ENCODE results near the gene SLC51B. TPM values are rescaled to one million over a fixed set of nuclear protein-coding genes. Genes with fewer than 3 reads are reported as not detected.

SLC51B gene
- total and polyA plus RNA-seq, 9 of the 15 experiments (the other 6 are each of a cell fraction or from before 2014, with no cell fraction given) = not detected

- Histone ChIP-seq H3K9ac (ENCODE audit: insufficient read depth in 1 of 2, low read depth in 2 of 2, low read length in 2 of 2) (no peak overlapping the region), H3K27ac (ENCODE audit: extremely low read depth, low read depth, low read length) (no peak overlapping the region), H2AFZ (ENCODE audit: low read depth, low read length) (no peak overlapping the region), H3K9me1 (ENCODE audit: control insufficient read depth, insufficient read depth, low read length) (peaks cover 3% of the 10 kb centered on the region), H3K4me2 (ENCODE audit: insufficient read depth, low read length) (no peak overlapping the region), H3K79me2 (ENCODE audit: control insufficient read depth, insufficient read depth, low read length) (no peaks in the 10 kb centered on the region), H3K9me3 (replicated peaks; ENCODE audit: control insufficient read depth, insufficient read depth, low read depth, low read length) (no peaks in the 10 kb centered on the region), H3K36me3 (ENCODE audit: control insufficient read depth, insufficient read depth, low read length) (peaks cover 21% of the 10 kb centered on the region; the same call in 2 of the 3 replicates), H3K4me3 (no peak overlapping the region), H4K20me1 (replicated peaks; ENCODE audit: control insufficient read depth, insufficient read depth, low read length) (no peaks in the 10 kb centered on the region), H3K27me3 (ENCODE audit: control insufficient read depth in 2 of 2, insufficient read depth in 2 of 2, low read length in 2 of 2) (no peaks in the 10 kb centered on the region), H3K4me1 (replicated peaks in 1 of 2; ENCODE audit: control insufficient read depth in 2 of 2, insufficient read depth in 2 of 2, low read length in 2 of 2) (no peaks in the 10 kb centered on the region)
- WGBS (ENCODE audit: insufficient coverage, low coverage, missing lambda C conversion rate) = 59% methylated on average over 6 of the region's 7 CpGs
- intact Hi-C loops (cut with micrococcal nuclease) = loop anchor here (5.0 kb wide), 1 partner anchor 68 kb away; no protein-coding TSS in a partner anchor
- ChIA-PET CTCF (ENCODE audit: low intra/inter-chr PET ratio) (interaction anchor here (1.0 kb wide), 1 partner anchor 46 kb away, joined by 3 read pairs; no protein-coding TSS in a partner anchor), POLR2A (no interaction called here)
- in situ Hi-C loops (cut with MboI) = no loop called here
- DNase-seq (ENCODE audit: extremely low read depth in 1 of 4, low spot score in 3 of 4) = no peak
- no peak for ATAC-seq
- BruUV-seq (replicated peaks) = no TSS peak
- TF ChIP-seq, protein P1, sequence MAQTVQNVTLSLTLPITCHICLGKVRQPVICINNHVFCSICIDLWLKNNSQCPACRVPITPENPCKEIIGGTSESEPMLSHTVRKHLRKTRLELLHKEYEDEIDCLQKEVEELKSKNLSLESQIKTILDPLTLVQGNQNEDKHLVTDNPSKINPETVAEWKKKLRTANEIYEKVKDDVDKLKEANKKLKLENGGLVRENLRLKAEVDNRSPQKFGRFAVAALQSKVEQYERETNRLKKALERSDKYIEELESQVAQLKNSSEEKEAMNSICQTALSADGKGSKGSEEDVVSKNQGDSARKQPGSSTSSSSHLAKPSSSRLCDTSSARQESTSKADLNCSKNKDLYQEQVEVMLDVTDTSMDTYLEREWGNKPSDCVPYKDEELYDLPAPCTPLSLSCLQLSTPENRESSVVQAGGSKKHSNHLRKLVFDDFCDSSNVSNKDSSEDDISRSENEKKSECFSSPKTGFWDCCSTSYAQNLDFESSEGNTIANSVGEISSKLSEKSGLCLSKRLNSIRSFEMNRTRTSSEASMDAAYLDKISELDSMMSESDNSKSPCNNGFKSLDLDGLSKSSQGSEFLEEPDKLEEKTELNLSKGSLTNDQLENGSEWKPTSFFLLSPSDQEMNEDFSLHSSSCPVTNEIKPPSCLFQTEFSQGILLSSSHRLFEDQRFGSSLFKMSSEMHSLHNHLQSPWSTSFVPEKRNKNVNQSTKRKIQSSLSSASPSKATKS (CRISPR knock-in tag; IDR thresholded peaks at IDR 0.05) = no peak
- TF ChIP-seq, protein P2, sequence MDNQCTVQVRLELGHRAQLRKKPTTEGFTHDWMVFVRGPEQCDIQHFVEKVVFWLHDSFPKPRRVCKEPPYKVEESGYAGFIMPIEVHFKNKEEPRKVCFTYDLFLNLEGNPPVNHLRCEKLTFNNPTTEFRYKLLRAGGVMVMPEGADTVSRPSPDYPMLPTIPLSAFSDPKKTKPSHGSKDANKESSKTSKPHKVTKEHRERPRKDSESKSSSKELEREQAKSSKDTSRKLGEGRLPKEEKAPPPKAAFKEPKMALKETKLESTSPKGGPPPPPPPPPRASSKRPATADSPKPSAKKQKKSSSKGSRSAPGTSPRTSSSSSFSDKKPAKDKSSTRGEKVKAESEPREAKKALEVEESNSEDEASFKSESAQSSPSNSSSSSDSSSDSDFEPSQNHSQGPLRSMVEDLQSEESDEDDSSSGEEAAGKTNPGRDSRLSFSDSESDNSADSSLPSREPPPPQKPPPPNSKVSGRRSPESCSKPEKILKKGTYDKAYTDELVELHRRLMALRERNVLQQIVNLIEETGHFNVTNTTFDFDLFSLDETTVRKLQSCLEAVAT (IDR thresholded peaks at IDR 0.05) = no peak
- TF ChIP-seq PTTG1 (tag; IDR thresholded peaks at IDR 0.05; ENCODE audit: low read depth) = no peak
- no peak for FAIRE-seq
Measured at GRCh38 chr15:65100442-65100841, 55.3 kb downstream of the SLC51B start.
